ENCODE data around the gene DPP6.

The DPP6 gene

GRCh38 chr7:154869436-154869835, 817.2 kb downstream of the DPP6 start:
- DNase-seq, result no peak

DNA sequence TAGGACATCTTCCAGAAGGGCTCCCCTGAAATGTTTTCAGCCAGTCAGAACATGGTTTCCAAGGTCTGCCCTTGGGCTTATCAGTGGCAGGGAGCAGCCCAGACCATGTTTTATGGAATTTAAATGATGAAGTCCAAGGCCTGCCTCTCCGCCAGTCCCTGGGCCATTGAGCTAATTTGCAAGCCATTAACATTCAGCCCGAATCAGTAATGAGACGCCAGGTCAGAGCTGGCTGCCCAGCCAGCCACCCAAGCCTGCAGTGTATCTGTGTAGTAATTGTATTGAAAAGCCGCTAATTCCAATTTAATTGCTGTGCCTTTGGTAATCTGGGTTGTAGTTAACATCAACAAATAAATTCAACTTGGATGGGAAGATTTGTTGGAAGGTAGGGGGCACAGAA, 819.3 kb downstream of the DPP6 start:
- no peak for DNase-seq

DNA sequence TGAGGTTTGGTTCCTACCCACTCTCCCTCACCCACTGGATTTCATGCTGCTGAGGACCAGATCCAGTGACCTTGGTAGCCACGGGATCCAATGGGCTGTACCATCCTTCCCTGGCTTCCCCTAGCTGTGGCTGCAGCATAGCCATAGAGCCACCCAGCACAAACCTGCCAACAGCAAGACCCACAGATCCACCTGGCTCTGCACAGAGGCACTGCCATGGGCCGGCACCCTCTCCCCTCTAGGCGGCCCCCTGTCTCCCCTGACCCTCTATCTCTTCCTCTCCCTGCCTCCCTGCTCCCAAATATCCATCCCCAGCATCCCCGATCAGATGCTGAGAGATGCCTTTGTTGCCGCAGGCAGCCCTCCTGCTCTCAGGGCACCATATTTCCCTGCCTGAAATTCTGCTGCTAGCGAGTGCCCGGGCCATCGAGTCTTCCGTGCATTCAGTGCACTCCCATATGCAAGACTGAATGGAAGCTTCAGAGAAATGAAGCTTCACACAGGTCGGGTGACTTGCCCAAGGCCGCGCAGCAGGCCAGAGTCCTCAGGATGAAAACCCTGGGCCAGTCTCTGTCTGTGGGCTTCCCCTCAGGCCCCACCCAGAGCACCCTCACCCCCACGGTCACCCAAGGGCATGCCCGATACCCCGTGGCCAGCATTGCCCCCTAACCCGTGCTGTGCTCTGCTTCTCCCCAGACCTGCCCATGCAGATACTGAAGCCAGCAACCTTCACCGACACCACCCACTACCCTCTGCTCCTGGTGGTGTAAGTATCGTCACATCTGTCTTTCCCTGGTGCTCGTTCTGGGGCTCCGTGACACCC, 819.9 kb downstream of the DPP6 start:
- no peak for DNase-seq

- no peak for DNase-seq
These were observed 820.8 kb downstream of the DPP6 start for GRCh38 chr7:154872811-154873499.

DNA sequence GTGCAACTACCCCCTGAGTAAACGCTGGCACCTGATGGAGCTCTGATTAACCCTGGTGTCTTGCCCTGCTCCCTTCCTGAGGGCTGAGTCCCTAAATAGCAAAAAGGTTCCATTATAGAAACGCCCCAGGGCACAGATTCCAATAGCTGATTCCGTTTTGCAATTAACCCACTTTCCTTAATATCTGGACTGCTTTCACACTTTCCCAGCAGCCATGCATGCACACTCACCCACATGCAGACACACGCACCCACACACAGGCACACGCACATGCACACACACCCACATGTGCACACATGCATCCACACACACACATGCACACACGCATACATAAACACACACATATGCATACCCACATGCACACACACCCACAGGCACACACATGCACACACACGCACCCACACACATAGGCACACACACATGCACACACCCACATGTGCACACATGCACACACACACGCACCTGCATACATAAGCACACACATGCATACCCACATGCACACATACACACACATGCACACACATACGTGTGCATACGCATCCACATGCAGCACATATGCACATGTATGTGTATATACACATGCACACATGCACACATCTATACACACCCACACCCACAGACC, 821.4 kb downstream of the DPP6 start:
- no peak for DNase-seq

DNA sequence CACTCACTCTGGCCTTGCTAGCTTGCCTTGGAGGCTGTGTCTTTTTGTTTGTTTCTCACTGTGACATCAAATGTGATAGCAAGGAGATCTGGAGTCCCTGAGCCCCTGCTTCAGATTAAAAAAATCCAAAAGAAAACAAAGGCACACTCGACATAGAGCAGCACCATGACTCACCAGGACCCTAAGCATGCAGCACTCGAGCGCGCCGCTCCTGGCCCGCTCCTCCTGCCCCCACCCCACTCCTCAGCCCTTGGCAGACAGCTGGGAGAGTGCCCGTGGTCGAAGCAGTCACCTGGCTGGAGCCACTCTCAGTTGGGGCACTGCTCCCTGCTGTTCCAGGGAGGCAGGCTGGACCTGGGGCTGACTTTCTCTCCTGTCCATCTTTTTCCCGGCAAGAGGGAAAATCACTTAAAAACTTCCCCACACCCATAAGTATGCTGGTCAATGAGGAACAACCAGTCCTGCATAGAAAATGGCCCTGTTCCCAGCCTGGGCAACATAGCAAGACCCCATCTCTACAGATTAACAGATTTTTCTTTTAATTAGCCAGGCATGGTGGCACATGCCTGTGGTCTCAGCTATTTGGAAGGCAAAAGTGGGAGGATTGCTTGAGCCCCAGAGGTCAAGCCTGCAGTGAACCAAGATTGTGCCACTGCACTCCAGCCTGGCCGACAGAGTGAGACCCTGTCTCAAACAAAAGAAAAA, 822.4 kb downstream of the DPP6 start:
- DNase-seq, result no peak

- DNase-seq, result no peak
These were observed 823.1 kb downstream of the DPP6 start for GRCh38 chr7:154875297-154875696.

GRCh38 chr7:154876516-154876915, 824.3 kb downstream of the DPP6 start:
- no peak for DNase-seq

DNA sequence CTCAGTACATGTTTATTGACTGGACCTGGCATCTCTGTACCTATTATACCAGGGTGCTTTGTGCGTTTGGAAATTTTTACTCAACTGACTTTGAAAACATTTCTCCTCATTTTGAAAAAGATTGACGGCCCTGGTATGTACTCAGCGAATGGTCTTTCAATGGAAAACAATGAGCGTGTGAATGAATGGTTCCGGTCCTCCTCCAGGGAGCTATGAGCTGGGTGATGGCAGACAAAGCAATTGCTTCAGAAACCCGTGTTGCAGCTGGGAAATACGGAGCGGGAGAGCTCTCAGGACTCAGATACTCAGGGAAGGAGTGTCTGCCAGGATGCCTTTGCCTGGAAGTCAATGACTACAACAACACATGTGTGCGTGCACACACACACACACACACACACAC, 824.8 kb downstream of the DPP6 start:
- no peak for DNase-seq

- no peak for DNase-seq
These were observed 827.4 kb downstream of the DPP6 start for GRCh38 chr7:154879629-154880028.

- no peak for DNase-seq
These were observed 828.3 kb downstream of the DPP6 start for GRCh38 chr7:154880513-154880912.

DNA sequence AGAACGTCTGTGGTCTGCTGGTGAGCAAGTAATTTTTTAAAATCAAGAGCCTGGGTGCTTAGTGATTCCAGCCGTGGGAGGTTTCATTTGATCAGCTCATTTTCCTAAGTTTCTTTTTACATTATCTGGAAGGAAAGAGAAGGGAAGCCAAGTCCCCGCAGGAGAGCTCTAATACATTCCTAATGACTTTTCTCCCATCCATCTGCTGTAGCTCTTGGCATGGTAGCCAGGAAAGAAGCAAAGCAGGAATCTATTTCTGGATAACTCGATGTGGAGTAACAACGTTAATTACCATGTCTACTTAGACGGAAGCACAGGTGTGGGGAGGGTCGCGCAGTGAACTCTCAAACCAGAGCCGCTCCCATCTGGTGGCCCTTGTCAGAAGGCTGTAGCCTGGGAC, 828.8 kb downstream of the DPP6 start:
- DNase-seq, result no peak

DNA sequence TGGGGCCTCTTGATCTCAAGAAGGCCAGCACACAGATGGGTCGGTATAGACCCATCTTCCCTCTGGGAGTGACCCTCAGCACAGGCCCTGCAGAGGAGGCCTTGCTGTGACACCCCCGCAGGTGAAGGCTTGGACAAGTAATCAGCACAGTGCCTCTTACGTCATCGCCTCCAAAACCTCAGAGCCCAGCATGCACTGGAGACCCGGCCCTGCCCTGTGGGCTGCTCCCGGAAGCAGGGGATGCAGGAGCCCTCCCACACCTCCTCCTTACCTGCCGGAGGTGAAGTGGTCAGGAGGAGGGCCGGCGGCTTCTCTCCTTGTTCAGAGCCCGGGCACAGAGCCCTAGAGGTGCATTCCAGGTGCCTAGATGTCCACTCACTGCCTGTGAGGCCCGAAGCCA, 829.3 kb downstream of the DPP6 start:
- DNase-seq, result no peak

- no peak for DNase-seq
These were observed 830.8 kb downstream of the DPP6 start for GRCh38 chr7:154882931-154883474.

GRCh38 chr7:154884348-154884920, 832.2 kb downstream of the DPP6 start:
- no peak for DNase-seq

- DNase-seq, result no peak
These were observed 834.4 kb downstream of the DPP6 start for GRCh38 chr7:154886591-154886990.

GRCh38 chr7:154888690-154889089, 836.5 kb downstream of the DPP6 start:
- DNase-seq, result no peak

DNA sequence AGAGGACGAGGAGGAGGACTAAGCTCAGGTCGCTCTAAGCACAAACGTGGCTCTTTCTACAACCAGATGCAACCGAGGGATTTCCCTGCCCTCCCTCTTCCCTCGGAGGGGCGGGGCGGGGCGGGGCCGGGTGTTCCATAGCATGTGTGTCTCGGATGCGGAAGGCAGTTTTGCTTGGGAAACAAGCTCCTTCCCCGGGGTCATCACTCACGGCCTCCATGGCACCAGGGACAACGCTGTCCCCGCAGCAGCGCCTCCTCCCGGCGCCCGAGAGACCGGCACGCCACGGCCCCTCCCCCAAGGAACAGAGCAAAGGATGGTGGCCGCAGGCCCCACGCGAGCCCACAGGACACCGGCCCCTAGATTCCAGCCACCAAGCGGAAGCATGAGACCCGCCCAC, 840.3 kb downstream of the DPP6 start:
- DNase-seq, result peak; percentile 29

DNA sequence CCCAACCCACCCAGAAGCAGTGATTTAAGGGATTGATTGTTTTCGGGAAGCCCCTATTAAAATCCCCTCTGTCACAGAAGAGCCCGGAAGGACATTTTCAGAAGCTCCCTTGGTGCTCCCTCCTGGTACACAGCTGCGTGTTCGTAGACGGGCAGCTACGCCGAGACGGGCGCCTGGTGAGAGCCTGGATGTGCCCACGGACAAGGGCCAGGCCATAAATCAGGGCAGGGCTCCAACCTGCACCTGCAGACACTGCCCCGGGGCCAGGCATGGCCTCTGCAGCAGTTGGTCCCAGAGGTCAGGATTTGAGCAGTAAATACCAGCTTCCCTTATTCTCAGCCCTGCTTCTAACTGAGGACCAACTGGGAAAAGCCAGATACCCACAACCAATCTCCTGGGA, 843.9 kb downstream of the DPP6 start:
- no peak for DNase-seq

DNA sequence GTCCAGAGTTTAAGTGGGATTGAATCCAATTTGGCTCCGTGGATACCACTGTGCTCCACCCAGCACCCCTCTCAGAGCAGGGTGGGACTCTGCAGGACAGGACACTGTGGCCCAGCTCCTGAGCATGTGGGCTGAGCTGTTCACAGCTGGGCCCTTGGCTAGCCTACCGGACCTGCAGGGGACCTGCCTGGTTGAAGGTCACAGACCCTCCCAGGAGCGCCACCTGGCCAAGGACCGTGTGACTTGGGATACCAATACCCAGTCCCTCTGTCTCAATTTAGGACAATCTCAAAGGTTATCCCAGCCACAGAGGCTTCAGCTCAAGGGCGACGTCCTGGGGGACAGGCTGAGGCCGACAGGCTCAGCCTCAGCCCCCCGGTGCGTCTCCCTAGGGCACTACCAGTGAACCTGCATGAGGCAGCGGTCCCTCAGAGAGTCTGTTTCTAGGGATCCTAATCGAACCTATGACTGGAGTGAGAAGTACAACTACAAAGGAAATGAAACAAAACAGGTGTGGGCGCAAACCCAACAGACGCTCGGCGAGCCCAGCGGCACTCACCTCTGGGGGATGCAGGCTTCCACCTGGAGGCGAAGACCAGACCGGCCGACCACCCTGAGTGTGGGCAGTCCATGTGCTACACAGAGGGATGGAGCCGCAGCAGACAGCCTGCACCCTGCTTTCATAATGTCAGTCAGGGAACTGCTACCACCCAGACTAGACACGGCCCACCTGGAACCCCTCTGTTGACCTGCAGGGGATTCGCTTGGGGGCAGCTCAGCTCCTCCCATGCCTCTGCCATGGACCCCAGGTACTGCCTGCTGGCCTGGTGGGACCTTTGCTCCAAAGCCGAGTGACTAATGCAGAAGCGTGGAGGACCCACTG, 847.0 kb downstream of the DPP6 start:
- no peak for DNase-seq

- DNase-seq, result no peak
These were observed 847.7 kb downstream of the DPP6 start for GRCh38 chr7:154899862-154900261.

GRCh38 chr7:154902600-154903082, 850.4 kb downstream of the DPP6 start:
- DNase-seq, result no peak

All from NCI-H82 (cell line).